Measurements from ENCODE around the gene HARBI1.

Gene HARBI1

DNA sequence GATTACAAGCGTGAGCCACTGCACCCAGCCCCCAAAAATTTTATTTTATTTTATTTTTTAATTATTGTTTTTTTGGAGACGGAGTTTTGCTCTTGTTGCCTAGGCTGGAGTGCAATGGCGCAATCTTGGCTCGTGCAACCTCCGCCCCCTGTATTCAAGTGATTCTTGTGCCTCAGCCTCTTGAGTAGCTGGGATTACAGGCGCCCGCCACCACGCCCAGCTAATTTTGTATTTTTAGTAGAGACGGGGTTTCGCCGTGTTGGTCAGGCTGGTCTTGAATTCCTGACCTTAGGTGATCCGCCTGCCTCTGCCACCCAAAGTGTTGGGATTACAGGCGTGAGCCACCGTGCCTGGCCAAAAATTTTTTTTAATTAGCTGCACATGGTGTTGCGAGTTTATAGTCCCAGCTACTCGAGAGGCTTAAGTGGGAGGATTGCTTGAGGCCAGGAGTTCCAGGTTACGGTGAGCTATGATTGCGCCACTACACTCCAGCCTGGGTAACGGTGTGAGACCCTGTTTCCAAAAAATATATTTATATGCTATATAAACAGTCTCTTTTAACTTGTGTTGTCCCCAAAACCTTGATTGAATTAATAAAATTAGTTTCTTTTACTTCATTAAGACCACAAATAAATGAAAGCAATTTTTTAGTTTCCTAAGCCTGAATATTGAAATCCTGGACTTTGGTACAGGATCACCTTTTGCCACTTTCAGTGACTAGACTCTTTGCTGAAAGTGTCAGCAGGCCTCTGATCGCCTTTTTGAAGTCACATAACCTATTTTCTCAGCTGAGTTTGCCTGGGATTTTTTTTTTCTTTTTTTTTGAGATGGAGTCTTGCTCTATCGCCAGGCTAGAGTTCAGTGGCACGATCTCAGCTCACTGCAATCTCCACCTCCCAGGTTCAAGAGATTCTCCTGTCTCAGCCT, 16.5 kb upstream of the HARBI1 start:
- no peak for DNase-seq (ENCODE audit: low read depth)

DNA sequence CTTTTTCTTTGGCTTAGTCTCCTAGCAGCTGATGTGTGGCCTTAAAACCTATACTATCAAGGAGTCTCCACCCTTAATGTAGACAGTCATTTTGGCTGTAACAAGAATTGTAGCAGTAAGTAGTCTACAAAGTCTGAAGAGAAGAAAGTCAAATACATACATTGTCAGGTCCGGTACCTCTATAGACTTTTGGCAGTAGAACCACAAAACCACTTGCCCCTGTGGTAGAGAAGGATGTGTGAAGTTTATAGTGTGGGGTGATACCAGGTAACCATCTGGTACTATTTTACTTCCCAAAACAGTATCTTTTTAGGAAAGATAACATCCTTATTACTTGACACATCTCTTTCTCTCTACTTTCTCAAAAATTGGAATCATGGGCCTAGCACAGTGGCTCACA, 15.5 kb upstream of the HARBI1 start:
- no peak for DNase-seq (ENCODE audit: low read depth)

DNA sequence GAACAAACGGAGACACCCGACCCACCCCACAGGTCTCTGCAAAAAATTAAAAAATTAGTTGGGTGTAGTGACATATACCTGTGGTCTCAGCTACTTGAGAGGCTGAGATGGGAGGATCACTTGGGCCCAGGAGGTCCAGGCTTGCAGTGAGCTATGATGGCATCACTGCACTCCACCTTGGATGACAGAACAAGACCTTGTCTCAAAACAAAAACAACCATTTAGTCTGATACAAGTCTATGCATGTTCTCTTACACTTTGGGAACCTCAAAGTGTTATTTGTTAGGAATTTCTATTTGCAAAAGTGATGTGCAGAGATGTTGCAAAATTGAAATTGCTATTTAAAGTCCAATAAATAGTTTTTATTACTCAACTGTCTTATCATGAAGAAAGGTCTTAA, 14.6 kb upstream of the HARBI1 start:
- no peak for DNase-seq (ENCODE audit: low read depth)

- DNase-seq (ENCODE audit: low read depth): no peak
Observed at GRCh38 chr11:46630237-46630636, 13.2 kb upstream of the HARBI1 start.

- no peak for DNase-seq (ENCODE audit: low read depth)
Observed at GRCh38 chr11:46628961-46629360, 11.9 kb upstream of the HARBI1 start.

GRCh38 chr11:46625406-46625805, 8.4 kb upstream of the HARBI1 start:
- DNase-seq (ENCODE audit: low read depth): no peak

DNA sequence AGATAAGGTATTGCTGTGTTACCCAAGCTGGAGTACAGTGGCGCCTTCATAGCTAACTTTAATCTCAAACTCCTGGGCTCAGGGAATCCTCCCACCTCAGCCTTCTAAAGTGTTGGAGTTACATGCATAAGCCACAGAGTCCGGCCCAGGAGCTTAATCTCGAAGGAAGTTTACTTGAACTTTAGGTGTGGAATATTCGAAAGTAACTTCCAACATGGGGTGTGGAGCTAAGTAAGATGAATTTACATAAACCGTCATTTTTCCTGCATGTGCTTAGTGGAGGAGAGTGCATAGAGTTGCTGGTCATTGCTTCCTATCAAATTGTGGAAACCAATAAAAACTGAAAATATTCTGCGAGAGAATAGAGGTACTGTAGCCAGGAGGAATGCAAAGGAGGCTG, 1.8 kb upstream of the HARBI1 start:
- DNase-seq (ENCODE audit: low read depth): no peak

- no peak for DNase-seq (ENCODE audit: low read depth)
Observed at GRCh38 chr11:46617972-46618314, 916 bp upstream of the HARBI1 start.

- no peak for DNase-seq (ENCODE audit: low read depth)
Observed at GRCh38 chr11:46616551-46617133, 385 bp downstream of the HARBI1 start.

DNA sequence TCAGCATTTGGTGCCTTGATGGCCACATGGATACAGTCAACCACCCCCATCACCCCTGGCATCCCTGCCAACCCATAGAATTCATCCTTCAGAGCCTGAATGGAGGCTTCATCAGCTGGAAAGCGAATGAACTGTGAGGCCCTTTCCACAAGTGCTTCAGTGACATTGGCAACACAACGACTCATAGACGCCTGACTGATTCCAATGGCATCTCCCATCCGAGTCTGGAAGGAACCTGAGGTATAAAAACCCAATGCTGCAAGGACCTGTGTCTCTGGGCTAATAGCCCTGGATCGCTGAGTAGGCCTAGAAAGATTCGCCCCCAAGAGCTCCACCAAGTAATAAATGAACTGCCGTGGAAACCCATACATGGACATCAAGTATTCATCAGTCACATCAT, 1.3 kb downstream of the HARBI1 start:
- DNase-seq (ENCODE audit: low read depth): no peak

GRCh38 chr11:46612326-46612725, 4.7 kb downstream of the HARBI1 start:
- DNase-seq (ENCODE audit: low read depth): no peak

- no peak for DNase-seq (ENCODE audit: low read depth)
Observed at GRCh38 chr11:46611526-46612304, 5.3 kb downstream of the HARBI1 start.

GRCh38 chr11:46609386-46609785, 7.6 kb downstream of the HARBI1 start:
- no peak for DNase-seq (ENCODE audit: low read depth)

DNA sequence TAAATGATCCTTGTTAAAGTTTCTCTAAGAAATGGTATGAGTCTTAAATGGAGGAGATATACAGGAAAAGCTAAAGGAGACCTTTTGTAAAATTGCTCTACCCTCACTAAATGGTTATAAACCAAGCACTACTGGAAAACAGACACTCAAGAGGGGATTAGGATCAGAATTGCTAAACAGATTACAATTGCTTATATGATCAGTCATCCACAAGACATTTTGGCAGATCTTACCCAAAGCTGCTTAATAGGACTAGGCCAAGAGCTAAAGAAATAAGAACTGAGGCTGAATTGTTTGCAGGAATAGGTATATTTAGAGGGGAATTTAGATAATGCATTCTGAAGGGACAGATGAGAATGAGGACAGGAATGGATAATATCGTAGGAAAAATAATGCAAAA, 9.5 kb downstream of the HARBI1 start:
- DNase-seq (ENCODE audit: low read depth): no peak

DNA sequence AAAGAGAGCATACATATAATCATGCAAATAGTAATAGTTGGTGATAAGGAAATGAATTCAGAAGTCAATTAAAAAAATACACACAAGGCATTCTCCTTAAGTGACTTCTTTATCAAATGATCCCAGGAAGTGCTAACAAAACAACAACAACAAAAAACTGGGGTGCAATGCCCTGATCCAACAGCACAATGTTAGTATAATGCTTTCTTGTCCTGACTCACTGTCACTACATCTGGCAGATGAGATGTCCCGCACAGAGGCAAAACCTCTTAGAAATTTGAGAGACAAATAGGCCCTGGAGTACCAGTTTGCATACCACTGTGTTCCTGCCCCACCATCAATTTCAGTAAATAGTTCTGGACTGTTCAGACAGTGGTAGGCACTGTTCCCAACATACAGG, 12.2 kb downstream of the HARBI1 start:
- no peak for DNase-seq (ENCODE audit: low read depth)

GRCh38 chr11:46603704-46604308, 13.2 kb downstream of the HARBI1 start:
- DNase-seq (ENCODE audit: low read depth): no peak

GRCh38 chr11:46601129-46601528, 15.9 kb downstream of the HARBI1 start:
- no peak for DNase-seq (ENCODE audit: low read depth)

GRCh38 chr11:46600194-46600960, 16.6 kb downstream of the HARBI1 start:
- no peak for DNase-seq (ENCODE audit: low read depth)

DNA sequence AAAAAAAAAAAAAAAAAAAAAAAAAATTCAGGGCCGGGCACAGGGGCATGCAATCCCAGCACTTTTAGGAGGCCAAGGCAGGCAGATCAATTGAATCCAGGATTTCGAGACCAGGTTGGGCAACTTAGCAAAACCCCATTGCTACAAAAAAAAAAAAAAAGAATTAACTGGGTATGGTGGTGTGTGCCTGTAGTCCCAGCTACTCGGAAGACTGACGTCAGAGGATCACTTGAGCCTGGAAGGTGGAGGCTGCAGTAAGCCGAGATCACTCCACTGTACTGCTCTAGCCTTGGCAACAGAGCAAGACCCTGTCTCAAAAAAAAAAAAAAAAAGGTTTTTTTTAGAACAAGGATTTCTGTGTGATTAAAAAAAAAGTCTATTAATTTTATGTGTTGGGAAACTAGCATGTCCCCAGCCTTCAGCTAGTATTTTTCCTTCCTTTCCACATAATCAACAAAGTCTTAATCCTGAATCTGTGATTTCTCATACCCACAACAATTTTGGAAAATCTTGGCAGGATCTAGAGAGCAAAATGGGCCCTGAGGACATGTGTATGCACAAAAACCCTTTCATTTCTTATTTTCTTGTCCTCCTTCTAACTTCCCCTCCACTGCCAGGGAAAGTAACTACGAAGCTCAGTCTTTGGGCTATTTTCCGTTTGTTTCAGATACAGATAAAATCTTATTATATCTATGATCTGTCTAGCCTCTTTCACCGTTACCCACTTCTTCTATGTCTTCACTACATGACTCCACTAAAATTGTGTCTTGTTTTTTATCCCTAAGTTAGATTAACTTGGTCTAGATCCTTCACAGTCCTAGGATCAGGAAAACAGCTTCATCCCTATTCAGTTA, 17.5 kb downstream of the HARBI1 start:
- DNase-seq (ENCODE audit: low read depth): no peak

GRCh38 chr11:46597609-46598219, 19.3 kb downstream of the HARBI1 start:
- no peak for DNase-seq (ENCODE audit: low read depth)
